ENCODE measurements around the gene PCP2.
A peak's percentile ranks its signal among the peaks of the same experiment; 100 is the strongest.
"Not testable (repeated sequence)": the region's sequence is repeated elsewhere in the genome, so short reads cannot be mapped to it uniquely, and the experiment has no call there.

Gene PCP2

GRCh38 chr19:7661744-7662538, 28.4 kb upstream of the PCP2 start:
- DNase-seq (ENCODE audit: low read depth in 2 of 2), result no peak

GRCh38 chr19:7658219-7658686, 24.7 kb upstream of the PCP2 start:
- DNase-seq (ENCODE audit: low read depth in 2 of 2), result no peak

DNA sequence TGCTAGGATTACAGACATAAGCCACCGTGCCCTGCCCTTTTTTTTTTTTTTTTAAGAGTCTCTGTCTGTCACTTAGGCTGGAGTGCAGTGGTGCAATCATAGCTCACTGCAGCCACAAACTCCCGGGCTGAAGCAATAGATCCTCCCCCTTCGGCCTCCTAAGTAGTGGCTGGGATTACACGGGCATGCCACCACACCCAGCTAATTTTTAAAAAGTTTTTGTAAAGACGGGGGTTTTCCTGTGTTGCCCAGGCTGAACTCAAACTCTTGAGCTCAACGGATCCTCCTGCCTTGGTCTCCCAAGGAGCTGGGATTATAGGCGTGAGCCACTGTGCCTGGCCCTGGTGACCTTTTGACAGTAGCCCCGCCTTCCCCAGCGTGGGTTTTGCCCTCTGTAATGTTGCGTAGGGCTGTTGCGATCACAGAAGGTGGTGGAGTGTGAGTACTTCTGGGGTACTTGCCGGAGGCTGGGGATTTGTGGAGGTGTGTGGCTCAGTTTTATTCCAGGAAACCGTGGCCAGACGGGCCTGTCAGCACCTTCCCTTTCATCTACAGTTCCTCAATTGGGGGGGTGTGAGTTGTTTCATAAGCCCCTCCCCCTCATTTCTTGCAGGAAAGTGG, 23.7 kb upstream of the PCP2 start:
- DNase-seq (ENCODE audit: low read depth in 2 of 2), result no peak

GRCh38 chr19:7655581-7655980, 22.1 kb upstream of the PCP2 start:
- no peak for DNase-seq (ENCODE audit: low read depth in 2 of 2)

DNA sequence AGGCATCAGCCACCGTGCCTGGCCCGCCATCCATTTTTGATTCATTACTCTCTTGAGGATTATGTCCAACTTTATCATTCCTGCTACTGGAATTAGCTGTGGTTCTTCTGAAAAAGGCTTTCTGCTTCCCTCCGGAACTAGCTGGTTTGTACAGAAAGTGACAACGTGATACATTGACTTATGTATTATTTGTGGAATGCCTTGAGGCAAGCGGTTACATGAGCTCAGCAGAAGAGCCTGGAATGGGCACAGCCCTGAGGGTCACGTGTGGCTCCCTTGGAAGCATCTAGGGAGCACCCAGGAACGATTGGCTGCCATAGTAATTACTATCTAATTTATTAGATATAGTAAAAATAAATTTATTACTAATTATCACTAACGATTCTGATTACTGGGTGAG, 20.9 kb upstream of the PCP2 start:
- no peak for DNase-seq (ENCODE audit: low read depth in 2 of 2)

DNA sequence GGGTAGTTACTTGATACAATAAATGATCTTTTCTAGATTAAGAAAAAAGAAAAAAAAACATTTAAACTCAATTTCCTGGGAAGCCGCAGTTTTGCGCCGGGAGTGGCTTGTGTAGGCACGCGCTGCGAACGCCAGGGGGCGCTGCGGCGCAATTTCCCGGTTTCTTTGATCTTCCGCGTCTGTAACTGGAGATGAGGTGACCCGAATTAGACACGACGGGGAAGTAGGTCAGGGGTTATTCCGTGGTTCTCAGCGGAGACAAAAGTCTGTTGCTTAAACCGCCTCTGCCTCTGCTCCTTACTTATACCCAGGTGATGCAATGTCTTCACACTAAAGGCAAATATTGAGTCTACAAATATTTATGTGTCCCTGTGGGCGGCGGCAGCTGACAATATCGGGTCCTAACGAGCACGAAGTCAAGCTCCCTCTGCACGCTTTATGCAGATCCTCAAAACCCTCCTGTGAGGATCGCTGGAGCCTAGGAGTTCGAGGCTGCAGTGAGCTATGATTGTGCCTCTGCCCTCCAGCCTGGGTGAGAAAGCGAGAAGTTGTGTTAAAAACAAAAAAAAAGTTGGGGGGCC, 18.6 kb upstream of the PCP2 start:
- DNase-seq (ENCODE audit: low read depth in 2 of 2), result peak; percentile 76 to 82

- DNase-seq (ENCODE audit: low read depth in 2 of 2), result no peak
Observed at GRCh38 chr19:7650148-7650547, 16.6 kb upstream of the PCP2 start.

GRCh38 chr19:7648265-7649014, 14.9 kb upstream of the PCP2 start:
- DNase-seq (ENCODE audit: low read depth in 2 of 2), result no peak

GRCh38 chr19:7647156-7647555, 13.6 kb upstream of the PCP2 start:
- no peak for DNase-seq (ENCODE audit: low read depth in 2 of 2)

DNA sequence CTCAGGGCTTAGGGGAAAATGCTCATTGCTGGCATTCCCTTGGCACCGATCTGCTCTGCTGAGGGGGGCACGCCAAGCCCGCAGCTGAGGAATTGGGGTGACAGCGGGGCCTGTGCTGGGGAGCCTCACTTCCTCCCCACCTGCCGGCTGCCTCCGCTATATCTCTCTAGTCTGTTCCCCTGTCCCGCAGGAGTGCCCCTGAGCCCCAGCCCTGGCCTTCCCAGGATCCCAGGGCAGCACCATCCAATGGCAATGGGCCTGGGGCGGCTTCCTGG, 12.8 kb upstream of the PCP2 start:
- no peak for DNase-seq (ENCODE audit: low read depth in 2 of 2)

- no peak for DNase-seq (ENCODE audit: low read depth in 2 of 2)
Observed at GRCh38 chr19:7645656-7646425, 12.3 kb upstream of the PCP2 start.

DNA sequence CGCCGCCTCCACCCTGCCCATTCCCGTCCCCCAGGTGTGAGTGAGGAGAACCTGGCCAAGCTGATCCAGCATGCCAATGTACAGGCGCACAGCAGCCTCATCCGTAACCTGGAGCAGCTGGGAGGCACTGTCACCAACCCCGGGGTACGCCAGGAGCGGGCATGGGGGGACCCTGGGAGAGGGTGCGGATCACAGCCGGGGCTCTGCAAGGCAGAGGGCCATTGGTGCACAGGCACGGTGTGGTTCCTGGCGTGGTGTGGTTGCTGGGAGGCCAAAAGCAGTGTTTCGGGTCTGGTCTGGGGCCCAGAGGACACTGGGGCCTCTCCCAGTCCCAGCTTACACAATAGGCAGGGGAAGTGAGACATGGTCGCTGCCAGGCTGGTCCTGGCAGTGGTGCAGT, 11.6 kb upstream of the PCP2 start:
- no peak for DNase-seq (ENCODE audit: low read depth in 2 of 2)

- no peak for DNase-seq (ENCODE audit: low read depth in 2 of 2)
Observed at GRCh38 chr19:7644550-7644877, 11.0 kb upstream of the PCP2 start.

- not testable (repeated sequence) for DNase-seq (ENCODE audit: low read depth in 2 of 2)
Observed at GRCh38 chr19:7643629-7644549, 10.4 kb upstream of the PCP2 start.

GRCh38 chr19:7643031-7643415, 9.5 kb upstream of the PCP2 start:
- no peak for DNase-seq (ENCODE audit: low read depth in 2 of 2)

- no peak for DNase-seq (ENCODE audit: low read depth in 2 of 2)
Observed at GRCh38 chr19:7642295-7643030, 8.9 kb upstream of the PCP2 start.

GRCh38 chr19:7641290-7642276, 8.1 kb upstream of the PCP2 start:
- no peak for DNase-seq (ENCODE audit: low read depth in 2 of 2)

DNA sequence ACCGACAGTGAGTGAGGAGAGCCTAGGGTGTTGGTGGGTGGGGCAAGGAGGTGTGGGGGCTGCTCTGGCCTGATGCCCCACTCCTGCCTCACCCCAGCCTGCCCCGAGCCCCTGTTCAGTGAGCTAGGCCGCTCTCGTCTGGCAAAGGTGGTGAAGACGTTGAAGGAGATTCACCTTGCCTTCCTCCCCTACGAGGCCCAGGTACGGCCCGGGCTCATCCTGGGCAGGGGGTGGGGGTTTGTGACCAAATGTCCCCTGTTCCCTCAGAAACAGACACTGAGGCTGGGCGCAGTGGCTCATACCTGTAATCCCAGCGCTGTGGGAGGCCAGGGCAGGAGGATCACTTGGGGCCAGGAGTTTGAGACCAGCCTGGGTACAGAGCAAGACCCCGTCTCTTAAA, 7.3 kb upstream of the PCP2 start:
- DNase-seq (ENCODE audit: low read depth in 2 of 2), result no peak

DNA sequence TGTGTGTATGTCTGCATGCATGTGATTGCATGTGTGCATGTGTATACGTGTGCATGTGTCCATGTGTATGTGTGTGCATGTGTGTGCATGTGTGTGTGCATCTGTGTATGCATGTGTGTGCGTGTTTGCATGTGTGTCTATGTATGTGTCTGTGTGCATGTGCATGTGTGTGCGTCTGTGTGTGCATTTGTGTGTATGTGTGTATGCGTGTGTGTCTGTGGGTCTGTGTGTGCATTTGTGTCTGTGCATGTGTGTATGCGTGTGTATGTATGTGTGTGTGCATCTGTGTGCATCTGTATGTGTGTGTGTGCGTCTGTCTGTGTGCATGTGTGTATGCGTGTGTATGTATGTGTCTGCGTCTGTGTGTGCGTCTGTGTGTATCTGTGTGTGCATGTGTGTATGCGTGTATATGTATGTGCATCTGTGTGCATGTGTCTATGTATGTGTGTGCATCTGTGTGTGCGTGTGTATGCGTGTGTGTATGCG, 6.4 kb upstream of the PCP2 start:
- no peak for DNase-seq (ENCODE audit: low read depth in 2 of 2)

Data from stimulated activated CD8-positive, alpha-beta memory T cell treated with anti-CD3 and anti-CD28 coated beads, Interleukin-2, amount 100 ng/mL, for 1 hour (primary cell).